WERI-Rb-1 (cell line): Measurements from ENCODE around the gene E2F3.
"Not testable (repeated sequence)": the region's sequence is repeated elsewhere in the genome, so short reads cannot be mapped to it uniquely, and the experiment has no call there.

Source experiments
- DNase-seq: peaks from one replicate; pipeline ENCODE4 v3.0.0-alpha.2; 2020
- H3K27ac ChIP-seq: fragments of 250-450 bp; sonication (Bioruptor Pico); 2 replicates; pipeline ENCODE4 v1.5.1; 2020; ENCODE audit warnings: mild to moderate bottlenecking, moderate library complexity
- H3K27me3 ChIP-seq: fragments of 250-450 bp; sonication (Bioruptor Pico); 2 replicates; pipeline ENCODE4 v1.5.1; 2021; ENCODE audit warnings: mild to moderate bottlenecking, low read depth, moderate library complexity; ENCODE audit not compliant: insufficient read depth, severe bottlenecking
- H3K36me3 ChIP-seq: fragments of 250-450 bp; sonication (Bioruptor Pico); 2 replicates; pipeline ENCODE4 v1.5.1; 2020; ENCODE audit warnings: mild to moderate bottlenecking, moderate library complexity
- H3K4me3 ChIP-seq: 2 replicates; pipeline ENCODE4 v1.5.1; 2011; ENCODE audit warnings: low read depth, mild to moderate bottlenecking, control low read depth, low read length
- H3K9me3 ChIP-seq: fragments of 250-450 bp; sonication (Bioruptor Pico); 2 replicates; pipeline ENCODE4 v1.5.1; 2021; ENCODE audit warnings: mild to moderate bottlenecking, moderate library complexity; ENCODE audit not compliant: severe bottlenecking
- CTCF ChIP-seq: IDR thresholded peaks from 2 replicates; pipeline ENCODE4 v1.5.1; 2011; ENCODE audit warnings: low read depth, mild to moderate bottlenecking, control low read depth, inconsistent platforms, low read length

E2F3 gene

DNA sequence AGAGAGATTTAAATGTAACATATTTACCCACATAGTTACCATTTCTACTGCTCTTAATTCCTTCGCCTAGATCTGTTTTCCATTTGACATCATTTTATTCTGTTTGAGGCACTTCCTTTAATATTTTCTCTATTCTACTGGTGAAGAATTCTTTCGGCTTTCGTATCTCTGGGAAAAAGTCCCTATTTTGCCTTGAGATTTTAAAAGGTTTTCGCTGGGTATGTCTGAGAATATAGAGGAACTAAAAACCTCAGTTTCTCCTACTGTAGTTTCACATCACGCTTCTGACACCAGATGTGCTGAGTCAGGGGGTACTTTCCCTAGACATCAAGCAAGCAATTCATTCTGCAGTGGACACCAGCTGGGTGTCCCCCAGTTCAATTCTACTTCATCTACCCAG, 61.7 kb downstream of the E2F3 start:
- Histone ChIP-seq H3K36me3 (peaks cover 51% of the 10 kb centered on the region), H3K4me3 (no peak overlapping the region), H3K27me3 (no peaks in the 10 kb centered on the region), H3K27ac (no peak overlapping the region), H3K9me3 (peaks cover 4% of the 10 kb centered on the region)
- TF ChIP-seq CTCF, result no peak
- no peak for DNase-seq

DNA sequence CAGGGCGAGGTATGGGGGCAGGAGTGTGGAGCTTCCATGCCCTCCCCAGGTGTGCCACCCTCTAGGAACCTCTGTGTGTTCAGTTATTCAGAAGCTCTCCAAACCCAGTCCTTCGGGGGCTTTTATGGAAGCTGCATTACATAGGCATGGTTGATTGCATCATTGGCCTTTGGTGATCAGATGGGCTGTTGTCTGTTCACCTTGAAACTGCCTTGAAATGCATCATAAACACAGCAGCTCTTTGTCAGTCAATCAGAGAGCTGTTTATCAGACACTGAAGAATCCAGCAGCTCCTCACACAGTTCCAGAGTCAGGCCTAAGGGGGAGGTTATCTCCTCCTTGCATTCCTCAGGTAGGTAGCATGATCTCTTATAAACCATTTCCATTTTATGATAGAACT, 62.4 kb downstream of the E2F3 start:
- no peak overlapping the region for H3K4me3 ChIP-seq
- H3K36me3 ChIP-seq, result peaks cover 55% of the 10 kb centered on the region
- TF ChIP-seq CTCF, result no peak
- no peak overlapping the region for H3K27ac ChIP-seq
- H3K9me3 ChIP-seq, result peaks cover 4% of the 10 kb centered on the region
- DNase-seq, result no peak
- no peaks in the 10 kb centered on the region for H3K27me3 ChIP-seq

- no peak for TF ChIP-seq CTCF
- H3K27me3 ChIP-seq, result no peaks in the 10 kb centered on the region
- DNase-seq, result no peak
- peaks cover 4% of the 10 kb centered on the region for H3K9me3 ChIP-seq
- peaks cover 54% of the 10 kb centered on the region for H3K36me3 ChIP-seq
- H3K4me3 ChIP-seq, result no peak overlapping the region
- no peak overlapping the region for H3K27ac ChIP-seq
These were observed 63.2 kb downstream of the E2F3 start for GRCh38 chr6:20464847-20465246.

GRCh38 chr6:20465616-20466015, 63.9 kb downstream of the E2F3 start:
- not testable (repeated sequence) for DNase-seq, H3K4me3 ChIP-seq, H3K27me3 ChIP-seq, H3K9me3 ChIP-seq, H3K27ac ChIP-seq
- H3K36me3 ChIP-seq, result peaks cover 50% of the 10 kb centered on the region

GRCh38 chr6:20467437-20467836, 65.8 kb downstream of the E2F3 start:
- DNase-seq, result no peak
- no peak overlapping the region for H3K4me3 ChIP-seq
- no peak overlapping the region for H3K27ac ChIP-seq
- H3K9me3 ChIP-seq, result peaks cover 4% of the 10 kb centered on the region
- no peak for TF ChIP-seq CTCF
- H3K27me3 ChIP-seq, result no peaks in the 10 kb centered on the region
- peaks cover 46% of the 10 kb centered on the region for H3K36me3 ChIP-seq

GRCh38 chr6:20468209-20468608, 66.5 kb downstream of the E2F3 start:
- Histone ChIP-seq H3K27me3 (no peaks in the 10 kb centered on the region), H3K9me3 (peaks cover 4% of the 10 kb centered on the region), H3K27ac (no peak overlapping the region), H3K4me3 (no peak overlapping the region), H3K36me3 (peaks cover 42% of the 10 kb centered on the region)
- DNase-seq, result no peak
- no peak for TF ChIP-seq CTCF
